ENCODE results near the gene PAX7. TPM values are rescaled to one million over a fixed set of nuclear protein-coding genes. Genes with fewer than 3 reads are reported as not detected.

Gene PAX7
- total RNA-seq, 1 experiment from 2014 or later = 0.15 TPM

DNA sequence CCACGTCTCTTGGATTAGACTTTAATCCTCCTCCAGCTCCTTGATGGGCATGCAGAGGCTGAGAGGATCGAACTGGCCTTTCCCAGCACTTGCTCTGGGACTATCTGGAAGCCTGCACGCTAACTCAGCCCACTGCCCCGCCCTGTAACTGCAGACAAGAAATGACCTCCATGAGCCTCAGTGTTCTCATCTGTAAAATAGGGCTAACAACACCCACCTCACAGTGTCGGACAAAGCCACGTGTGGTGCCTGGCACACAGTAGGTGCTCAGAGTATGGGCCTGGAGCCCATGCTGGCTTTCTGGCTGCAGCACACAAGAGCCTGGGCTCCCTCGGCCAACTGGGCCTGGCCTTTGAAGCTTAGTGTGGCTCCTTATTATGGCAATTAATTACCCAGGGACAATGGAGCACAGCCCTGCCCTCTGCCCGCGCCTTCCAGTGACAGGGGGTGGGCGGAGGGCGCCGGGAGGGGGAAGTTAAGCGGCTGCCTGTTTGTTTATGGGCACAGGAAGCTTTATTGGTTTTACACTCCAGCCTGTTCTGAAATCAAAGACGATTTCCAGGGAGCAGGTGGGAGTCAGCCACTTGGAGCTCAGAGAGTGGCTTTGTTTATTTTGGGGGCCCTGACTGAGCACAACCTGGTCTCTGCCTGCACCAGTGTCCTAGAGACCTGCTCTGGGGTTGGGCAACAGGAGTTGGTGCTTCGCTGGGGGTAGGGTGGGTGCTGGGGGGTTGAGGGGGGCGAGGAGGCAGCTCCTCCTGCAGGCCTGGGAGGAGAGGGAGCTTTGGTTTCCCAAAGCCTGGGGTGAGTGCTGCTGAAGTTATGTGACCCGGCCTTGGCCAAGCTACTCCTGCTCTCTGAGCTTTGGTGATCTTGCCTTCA lies 31.0 kb downstream of the PAX7 start:
- no peak overlapping the region for H3K14ac ChIP-seq (ENCODE audit: insufficient read depth, low read length)

More for the DNA sequence above, 31.0 kb downstream of the PAX7 start:
- peaks cover 6 to 43% of the 10 kb centered on the region in 2 experiments; a peak in 3 of 4 replicates for H3K4me1 Mint-ChIP-seq
- no CpG with 5 or more reads among the region's 17 CpGs for WGBS (ENCODE audit: extremely low coverage, insufficient read length, low lambda C conversion rate)
- Histone ChIP-seq H2BK12ac (ENCODE audit: insufficient read length, low read depth, low read length) (no peak overlapping the region), H3K79me1 (ENCODE audit: insufficient read depth, low read depth, low read length, poor library complexity, severe bottlenecking) (no peaks in the 10 kb centered on the region), H3K79me2 (ENCODE audit: insufficient read depth, low read length) (no peaks in the 10 kb centered on the region), H3K4me2 (ENCODE audit: insufficient read depth, insufficient read length, low read length) (no peak overlapping the region), H2AK5ac (ENCODE audit: insufficient read length, low read length) (no peak overlapping the region), H3K27ac (ENCODE audit: insufficient read length, low read depth, low read length) (no peak overlapping the region), H2BK15ac (ENCODE audit: low read depth, low read length) (no peak overlapping the region), H3K56ac (ENCODE audit: insufficient read length, low read depth, low read length) (no peak overlapping the region), H3K23ac (ENCODE audit: insufficient read length, low read depth, low read length) (no peak overlapping the region), H2BK120ac (ENCODE audit: low read depth, low read length, poor library complexity, severe bottlenecking) (no peak overlapping the region), H3K27me3 (ENCODE audit: insufficient read depth, low read length) (peaks cover 5% of the 10 kb centered on the region; the same call in 1 of the 2 replicates), H3K18ac (ENCODE audit: insufficient read length, low read depth, low read length) (no peak overlapping the region), H4K8ac (replicated peaks; ENCODE audit: insufficient read length, low read depth, low read length) (no peak overlapping the region), H3K23me2 (ENCODE audit: insufficient read length, low read depth, low read length, poor library complexity, severe bottlenecking) (no peaks in the 10 kb centered on the region), H4K91ac (ENCODE audit: insufficient read length, low read depth, low read length) (no peak overlapping the region), H3K4ac (ENCODE audit: low read depth, low read length) (no peak overlapping the region), H2BK20ac (ENCODE audit: low read depth, low read length, poor library complexity, severe bottlenecking) (no peak overlapping the region), H2BK5ac (ENCODE audit: insufficient read length, low read length) (no peak overlapping the region), H4K20me1 (ENCODE audit: control insufficient read depth, insufficient read depth, insufficient read length) (no peaks in the 10 kb centered on the region), H3K4me1 (ENCODE audit: insufficient read depth, low read length) (no peaks in the 10 kb centered on the region; the same call in 1 of the 2 replicates), H3K9ac (ENCODE audit: extremely low read depth, insufficient read length, low read length) (no peak overlapping the region), H3T11ph (ENCODE audit: low read length) (no peak overlapping the region), H3K9me3 (ENCODE audit: control insufficient read depth, low read depth, low read length) (no peaks in the 10 kb centered on the region), H4K5ac (ENCODE audit: insufficient read length, low read depth, low read length) (no peak overlapping the region), H2AFZ (ENCODE audit: low read length) (no peak overlapping the region)
- DNase-seq = no peak
- peaks cover 0 to 2% of the 10 kb centered on the region in 2 experiments; a peak in 1 of 5 replicates for H3K9me3 Mint-ChIP-seq
- peaks cover 98% of the 10 kb centered on the region for H3K27me3 Mint-ChIP-seq (ENCODE audit: low read depth)
- no peak overlapping the region for H3K4me3 Mint-ChIP-seq
- no peaks in the 10 kb centered on the region for H3K36me3 Mint-ChIP-seq (ENCODE audit: insufficient read depth in 1 of 3, low read depth in 3 of 3)
- no peak for TF ChIP-seq CTCF (conservative IDR thresholded peaks at IDR 0.05)
- H3K27ac Mint-ChIP-seq = peak overlapping the region in 1 of 3 experiments; percentile 60; a peak in 1 of 7 replicates

Data from H9 (cell line).